Measurements from ENCODE around the gene COL9A3.

COL9A3 gene

DNA sequence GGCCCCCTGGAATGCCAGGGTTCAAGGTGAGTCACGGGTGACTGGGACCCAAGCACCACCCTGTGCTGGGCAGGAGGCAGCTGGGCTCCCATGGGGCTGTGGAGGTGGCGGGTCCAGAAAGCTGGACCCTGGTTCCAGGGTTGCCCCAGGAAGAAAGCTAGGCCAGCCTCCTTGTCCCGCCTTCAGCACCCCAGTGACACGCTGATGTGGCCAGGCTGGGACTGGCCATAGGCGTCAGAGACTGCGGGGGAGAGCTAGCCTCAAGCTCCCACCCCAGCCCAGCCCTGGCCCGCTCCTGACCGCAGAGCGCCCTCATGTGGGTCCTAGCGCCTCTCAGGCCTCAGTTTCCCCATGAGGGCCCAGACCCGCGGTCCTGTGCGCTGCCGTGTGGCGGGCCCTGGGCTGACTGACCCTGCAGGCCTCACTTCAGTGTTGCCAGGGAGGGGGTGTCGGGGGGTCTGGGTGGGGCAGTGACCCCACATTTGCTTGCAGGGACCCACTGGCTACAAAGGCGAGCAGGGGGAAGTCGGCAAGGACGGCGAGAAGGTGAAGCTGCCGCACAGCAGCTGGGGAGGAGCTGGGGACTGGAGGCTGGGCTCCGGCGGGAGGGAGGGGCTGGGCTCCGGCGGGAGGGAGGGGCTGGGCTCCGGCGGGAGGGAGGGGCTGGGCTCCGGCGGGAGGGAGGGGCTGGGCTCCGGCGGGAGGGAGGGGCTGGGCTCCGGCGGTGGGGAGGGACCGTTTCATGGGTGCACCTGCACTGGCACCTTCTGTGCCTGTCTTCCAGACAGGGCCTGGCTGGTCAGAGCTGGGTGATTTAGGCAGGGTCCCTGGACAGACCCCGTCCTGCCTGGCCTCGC lies 7.9 kb downstream of the COL9A3 start:
- peak; percentile 68 to 70 for DNase-seq

DNA sequence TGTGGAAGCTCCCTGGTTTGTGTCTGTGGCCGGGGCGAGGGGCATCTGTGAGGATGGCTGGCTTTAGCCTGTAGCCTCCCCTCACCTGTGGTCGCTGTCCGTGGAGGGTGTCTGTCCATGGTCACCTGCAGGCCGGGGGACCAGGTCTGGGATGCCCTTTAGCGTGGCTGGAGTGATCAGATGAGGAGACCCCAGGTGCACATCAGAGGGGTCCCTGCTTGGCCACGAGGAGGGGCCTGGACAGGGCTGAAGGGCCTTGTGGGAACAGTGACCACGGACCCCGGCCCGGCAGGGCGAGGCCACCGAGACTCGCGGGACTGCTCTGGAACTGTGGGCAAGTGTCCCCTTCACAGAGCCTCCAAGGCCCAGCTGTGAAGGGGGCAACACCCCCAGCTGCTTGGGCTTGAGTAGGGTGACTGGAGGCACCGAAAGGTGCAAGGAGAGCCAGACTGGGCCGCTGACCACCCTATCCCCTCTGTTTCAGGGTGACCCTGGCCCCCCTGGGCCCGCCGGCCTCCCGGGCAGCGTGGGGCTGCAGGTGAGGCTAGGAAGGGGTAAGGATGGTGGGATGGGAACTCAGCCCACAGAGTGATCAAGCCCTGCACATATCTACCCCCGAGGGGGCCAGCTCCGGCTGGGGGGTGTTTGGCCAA lies 8.6 kb downstream of the COL9A3 start:
- DNase-seq, result no peak

DNA sequence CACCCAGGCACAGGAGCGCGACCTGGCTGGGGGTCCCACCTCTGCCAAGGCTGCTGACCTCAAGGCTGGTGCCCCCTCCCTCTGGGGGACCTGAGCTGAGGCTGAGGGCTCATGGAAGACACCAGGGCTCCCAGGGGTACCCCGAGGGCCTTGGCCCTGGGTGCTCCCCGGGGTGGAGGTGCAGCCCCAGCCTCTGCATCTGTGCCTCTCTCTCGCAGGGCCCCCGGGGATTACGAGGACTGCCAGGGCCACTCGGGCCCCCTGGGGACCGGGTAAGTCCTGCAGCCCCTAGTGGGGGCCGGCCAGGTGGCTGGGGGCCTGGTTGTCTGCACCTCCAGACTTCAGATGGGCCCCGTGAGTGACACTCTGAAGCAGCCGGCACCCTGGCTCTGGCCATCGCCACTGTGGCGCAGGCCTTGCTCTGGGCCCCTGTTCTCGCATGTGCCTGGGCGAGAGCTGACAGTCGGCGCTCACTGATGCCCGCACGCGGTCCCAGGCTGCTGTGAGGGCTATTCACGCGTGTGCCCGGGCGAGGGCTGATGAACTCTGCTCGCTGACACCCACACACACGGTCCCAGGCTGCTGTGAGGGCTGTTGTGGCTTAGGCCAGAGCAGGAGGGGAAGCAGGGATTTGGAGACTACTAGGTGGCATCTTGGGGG lies 9.3 kb downstream of the COL9A3 start:
- no peak for DNase-seq

DNA sequence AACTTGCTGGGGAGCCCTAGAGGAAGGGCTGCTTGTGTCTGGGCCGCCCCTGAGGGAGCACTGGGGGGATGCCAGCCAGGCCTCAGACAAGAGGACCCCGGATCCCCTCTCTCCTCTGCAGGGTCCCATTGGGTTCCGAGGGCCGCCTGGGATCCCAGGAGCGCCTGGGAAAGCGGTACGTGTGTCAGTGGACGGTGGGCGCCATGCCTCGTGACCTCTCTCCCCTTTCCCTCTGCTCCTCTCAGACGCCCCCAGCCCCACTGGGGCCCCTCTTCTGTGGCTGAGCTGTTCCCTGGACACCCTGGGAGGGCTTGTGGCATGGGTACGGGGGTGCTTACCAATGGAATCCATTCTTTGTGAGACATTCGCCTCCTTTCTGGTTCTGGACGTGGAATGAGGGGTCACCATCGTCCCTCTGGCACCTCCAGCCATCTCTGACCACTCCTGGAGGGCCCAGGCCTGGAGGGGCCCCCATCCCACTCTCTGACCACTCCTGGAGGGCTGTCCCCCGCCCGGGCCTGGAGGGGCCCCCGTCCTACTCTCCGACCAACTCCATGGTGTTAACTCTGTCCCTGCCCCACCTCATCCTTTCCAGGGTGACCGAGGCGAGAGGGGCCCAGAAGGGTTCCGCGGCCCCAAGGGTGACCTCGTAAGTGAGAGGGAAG lies 9.9 kb downstream of the COL9A3 start:
- no peak for DNase-seq

DNA sequence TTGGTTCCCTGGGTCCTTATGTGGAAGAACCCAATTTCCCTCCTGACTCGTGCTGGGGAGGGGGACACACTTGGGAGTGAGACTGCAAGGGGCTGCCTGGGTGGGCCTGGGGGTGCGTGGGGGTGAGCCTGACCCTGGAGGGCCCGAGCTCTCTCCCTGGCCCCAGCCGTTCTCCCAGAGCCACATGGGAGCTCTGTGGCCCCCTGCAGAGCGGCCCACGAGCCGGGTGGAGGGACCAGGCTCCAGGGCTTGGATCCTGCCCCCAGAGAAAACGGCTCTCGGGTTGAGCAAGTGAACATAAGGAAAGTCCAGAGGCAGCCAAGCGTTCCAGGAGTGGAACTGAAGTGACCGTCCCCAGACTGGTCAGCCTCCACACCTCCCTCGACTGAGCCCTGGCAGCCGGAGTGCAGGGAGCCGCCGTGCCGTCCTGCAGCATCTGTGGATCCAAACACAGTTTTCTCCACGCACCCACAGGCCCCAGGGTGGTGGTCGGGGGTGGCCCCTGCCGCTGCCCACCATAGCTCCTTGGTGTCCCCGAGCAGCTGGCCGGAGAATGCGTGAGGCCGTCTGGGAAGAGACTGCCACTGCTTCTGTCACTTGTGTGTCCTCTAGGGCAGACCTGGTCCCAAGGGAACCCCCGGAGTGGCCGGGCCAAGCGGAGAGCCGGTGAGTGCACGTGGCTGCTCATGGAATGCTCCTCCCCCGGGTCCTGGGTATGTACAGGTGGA lies 10.6 kb downstream of the COL9A3 start:
- DNase-seq, result no peak

DNA sequence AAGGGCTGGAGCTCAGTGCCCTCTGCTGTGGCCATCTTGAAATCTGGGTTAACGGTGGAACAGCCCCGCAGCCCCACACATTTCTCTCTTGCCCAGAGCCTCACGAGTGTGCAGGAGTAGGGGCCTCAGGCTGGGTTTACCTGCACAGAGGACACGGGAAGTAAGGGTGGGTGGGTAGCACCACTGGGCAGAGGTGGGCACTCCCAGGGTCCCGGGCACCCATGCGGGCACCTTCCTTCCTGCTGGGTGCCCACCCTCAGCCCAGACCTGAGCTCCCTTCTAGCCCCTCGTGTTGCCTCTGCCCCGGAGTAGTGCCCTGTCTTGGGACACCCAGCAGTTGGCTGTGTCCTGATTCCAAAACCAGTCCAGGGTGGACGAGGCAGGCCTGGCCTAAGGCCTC lies 11.2 kb downstream of the COL9A3 start:
- DNase-seq, result no peak

DNA sequence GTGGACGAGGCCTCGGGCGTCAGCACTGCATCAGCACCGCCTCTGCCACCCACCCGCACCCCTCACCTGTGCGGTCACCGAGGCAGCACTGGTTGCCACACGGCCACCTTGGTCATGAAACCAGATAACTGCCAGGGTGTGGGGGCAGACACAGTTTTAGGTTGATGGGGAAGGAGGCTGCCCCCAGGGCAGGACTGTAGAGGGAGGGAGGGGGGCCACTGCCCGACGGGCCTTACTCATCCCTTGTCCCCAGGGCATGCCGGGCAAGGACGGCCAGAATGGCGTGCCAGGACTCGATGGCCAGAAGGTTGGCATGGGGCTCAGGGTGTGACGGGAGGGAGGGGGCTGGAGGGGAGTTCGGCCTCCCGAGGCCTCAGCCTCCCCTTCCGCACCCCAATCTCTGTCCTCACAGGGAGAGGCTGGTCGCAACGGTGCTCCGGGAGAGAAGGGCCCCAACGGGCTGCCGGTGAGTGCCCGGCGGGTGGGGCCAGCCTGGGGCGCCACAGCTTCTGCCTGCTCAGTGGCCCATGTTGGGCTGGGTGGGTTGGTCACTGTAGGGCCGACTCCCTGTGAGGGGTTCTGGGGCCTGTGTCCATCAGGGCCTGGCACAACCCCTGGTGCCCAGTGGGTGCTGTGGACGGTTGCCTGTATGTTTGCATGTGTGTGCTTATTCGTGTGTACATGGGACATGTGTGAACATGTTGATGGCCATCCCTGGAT lies 11.8 kb downstream of the COL9A3 start:
- no peak for DNase-seq

DNA sequence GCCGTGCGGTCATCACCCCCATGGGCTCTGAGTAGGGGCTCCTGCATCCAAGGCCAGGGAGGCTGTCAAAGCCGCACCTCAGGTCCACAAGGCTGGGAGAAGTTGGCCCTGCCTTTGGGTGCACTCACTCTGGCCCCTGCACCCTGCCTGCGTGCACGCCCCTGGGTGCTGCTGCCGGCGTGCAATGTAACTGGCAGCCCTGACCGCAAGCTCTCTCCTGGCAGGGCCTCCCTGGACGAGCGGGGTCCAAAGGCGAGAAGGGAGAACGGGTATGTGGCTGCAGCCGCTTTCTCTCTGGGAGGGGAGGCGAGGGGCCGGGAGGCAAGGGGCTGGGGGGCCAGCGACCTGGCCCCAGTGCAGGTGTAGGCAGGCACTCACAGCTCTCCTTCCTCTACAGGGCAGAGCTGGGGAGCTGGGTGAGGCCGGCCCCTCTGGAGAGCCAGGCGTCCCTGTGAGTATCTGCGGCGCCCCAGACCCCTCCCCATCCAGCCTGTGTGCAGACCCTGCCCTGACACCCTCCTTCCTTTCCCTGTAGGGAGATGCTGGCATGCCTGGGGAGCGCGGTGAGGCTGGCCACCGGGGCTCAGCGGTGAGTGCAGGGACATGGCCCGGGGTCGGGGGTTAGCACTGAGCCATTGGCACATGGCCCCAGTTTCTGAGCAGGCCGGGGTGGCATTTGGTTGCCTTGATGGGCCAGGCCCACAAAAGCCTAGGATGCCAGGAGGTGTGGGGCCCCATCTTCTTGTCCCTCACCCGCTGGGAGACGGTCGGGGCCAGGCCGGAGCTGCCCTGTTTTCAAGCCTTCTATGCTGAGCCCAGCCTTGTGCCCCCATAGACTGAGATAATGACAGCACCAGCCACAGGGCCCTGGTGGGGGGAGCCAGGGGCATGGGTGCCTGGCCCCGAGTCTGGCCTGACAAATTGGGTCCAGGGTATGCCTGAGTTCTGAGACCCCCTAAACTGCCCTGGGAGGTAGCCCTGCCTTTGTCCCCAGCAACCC lies 12.7 kb downstream of the COL9A3 start:
- DNase-seq, result no peak

DNA sequence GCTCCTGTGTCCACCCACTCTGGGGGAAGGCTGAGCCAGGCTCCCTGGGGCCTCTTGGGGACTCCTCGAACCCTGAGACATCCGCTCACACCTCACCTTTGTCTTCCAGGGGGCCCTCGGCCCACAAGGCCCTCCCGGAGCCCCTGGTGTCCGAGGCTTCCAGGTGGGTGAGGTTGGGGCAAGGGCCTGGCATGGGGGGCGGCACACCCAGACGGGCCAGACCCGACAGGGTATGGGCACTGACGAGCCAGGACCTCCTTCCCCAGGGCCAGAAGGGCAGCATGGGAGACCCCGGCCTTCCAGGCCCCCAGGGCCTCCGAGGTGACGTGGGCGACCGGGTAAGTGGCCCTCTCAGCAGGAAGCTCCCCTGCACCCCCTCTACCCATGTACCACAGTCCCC lies 13.4 kb downstream of the COL9A3 start:
- DNase-seq, result no peak

DNA sequence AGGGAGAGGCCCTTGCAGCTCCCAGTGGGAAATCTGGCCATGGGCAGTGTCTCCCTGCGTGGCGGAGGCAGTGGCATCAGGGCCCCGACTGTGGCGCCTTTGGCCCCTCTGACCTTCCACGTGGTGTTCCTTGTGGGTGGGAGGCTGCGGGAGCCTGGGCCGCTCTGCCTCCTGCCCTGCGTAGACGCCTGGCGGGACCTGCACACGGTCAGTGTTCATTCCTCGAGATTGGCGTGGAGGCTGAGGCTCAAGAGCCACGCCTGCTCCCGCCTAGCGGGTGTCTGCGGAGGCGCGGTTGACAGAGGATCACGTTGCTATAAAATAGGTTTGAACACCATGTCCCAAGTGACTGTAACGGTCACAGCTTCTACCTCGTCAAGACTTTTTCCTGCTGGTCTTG lies 14.0 kb downstream of the COL9A3 start:
- DNase-seq, result no peak

DNA sequence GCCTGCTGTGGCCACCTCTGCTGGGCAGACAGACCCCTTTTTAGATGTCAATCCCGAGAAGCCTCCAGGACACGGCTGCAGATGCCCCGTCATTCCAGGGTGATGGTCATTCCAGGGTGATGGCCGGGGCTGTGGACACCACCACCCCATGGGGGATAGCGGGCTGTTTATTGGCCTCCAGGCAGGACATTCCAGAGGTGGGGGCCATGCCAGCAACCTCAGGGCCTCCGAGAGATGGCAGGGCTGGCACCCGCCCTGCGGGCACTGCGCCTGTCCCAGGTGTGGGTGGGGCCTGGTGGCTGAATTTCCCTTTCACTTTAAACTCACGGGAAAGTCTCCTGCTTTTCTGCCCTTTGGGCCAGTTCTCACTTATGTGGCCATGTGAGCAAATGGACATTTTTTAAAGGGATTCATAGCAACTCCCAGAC lies 14.5 kb downstream of the COL9A3 start:
- no peak for DNase-seq

DNA sequence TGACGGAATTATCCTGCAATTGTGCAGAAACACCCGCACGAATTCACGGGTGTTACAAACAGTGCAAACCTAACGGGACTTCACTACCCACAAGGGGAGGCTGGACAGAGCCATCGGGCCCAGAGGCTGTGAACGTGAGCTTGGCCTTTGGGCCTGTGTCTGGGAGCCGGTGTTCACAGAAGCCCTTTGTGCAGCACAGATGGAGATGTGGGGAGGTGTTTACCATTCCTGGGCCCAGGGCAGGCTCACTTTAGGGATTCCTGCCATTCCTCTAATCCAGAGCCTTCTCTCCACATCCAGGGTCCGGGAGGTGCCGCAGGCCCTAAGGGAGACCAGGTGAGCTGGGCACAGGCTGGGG lies 15.0 kb downstream of the COL9A3 start:
- no peak for DNase-seq

DNA sequence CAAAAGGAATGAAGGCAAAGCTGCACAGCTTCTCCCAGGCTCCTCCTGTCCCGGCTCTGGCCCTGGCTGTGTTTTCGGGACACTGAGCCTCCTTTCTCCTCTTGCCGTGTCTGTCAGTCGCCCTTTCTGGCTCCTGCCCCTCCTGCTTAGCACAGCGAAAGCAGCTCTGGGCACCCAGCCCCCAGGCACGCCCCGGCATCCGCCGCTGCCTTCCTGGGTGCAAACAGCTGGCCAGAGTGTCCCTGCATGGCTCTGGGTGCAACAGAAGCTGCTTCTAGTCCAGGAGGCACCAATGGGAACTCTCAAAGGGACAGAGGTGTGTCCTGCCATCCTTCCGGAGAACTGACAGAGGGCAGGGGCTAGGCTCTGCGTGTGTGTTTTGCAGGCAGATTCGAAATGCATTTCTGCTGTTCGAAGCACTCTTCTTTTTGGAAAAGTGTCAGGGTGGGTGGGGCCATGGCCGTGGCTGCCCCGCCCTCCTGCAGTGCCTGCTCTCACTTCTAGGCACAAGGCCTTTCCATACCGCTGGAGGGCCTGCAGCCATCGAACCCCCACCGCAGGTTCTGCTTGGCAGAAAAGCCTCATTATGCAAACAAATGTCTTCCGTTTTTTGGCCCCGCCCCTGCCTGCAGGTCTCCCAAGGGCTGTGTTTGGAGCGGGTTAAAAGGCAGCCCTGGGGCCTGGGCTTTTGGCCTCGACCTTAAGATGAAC lies 15.5 kb downstream of the COL9A3 start:
- peak; percentile 14 to 80 for DNase-seq

DNA sequence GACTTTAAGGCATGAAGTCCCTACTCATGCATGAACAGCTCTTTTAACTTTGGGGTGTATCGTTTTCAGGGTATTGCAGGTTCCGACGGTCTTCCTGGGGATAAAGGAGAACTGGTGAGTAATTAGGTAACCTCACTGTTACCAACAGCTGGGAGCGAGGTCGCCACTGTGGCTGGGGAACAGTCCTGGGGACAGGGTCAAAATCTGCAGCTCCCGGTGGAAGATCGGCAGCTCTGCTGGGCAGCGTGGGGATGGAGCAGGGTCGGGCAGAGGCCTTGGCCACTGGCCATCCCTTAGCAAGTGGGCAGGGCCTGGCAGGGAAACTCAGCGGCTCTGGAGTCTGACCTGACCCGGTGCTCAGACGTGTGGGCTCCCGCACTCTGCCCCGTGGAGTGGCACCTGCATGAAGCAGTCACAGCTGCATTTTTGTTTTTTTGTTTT lies 16.1 kb downstream of the COL9A3 start:
- DNase-seq, result no peak

DNA sequence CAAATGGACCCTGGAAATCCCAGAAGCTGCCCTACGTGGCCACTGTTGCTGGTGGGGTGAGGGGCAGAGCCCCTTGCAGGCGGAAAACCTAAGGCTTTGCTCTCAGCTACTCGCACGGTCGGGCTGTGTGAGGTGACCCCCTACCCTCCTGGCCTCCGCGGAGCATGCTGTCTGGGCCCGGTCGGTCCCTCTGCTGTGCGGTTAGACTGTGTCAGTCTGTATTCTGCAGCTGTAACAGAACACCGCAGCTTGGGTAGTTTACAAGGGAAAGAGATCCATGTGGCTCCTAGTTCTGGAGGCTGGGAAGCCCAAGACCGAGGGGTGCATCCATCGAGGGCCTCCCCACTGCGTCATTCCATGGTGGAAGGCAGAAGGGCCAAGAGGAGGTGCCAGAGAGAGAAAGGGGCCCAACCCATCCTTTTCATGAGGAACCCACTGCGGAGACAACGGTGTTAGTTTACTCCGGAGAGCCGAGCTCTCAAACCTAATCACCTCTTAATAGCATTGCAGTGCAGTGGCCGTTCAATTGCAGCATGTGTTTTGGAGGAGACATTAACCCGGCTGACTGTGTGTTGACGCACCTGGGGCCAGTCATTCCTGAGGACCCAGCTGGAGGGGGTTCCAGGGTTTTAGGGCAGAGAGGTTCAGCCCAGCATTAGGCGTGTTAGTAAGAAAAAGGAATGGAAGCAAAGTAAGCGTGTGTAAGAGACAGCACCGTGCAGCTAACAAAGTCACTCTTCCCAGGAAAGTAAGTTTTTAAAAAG lies 18.3 kb downstream of the COL9A3 start:
- no peak for DNase-seq

DNA sequence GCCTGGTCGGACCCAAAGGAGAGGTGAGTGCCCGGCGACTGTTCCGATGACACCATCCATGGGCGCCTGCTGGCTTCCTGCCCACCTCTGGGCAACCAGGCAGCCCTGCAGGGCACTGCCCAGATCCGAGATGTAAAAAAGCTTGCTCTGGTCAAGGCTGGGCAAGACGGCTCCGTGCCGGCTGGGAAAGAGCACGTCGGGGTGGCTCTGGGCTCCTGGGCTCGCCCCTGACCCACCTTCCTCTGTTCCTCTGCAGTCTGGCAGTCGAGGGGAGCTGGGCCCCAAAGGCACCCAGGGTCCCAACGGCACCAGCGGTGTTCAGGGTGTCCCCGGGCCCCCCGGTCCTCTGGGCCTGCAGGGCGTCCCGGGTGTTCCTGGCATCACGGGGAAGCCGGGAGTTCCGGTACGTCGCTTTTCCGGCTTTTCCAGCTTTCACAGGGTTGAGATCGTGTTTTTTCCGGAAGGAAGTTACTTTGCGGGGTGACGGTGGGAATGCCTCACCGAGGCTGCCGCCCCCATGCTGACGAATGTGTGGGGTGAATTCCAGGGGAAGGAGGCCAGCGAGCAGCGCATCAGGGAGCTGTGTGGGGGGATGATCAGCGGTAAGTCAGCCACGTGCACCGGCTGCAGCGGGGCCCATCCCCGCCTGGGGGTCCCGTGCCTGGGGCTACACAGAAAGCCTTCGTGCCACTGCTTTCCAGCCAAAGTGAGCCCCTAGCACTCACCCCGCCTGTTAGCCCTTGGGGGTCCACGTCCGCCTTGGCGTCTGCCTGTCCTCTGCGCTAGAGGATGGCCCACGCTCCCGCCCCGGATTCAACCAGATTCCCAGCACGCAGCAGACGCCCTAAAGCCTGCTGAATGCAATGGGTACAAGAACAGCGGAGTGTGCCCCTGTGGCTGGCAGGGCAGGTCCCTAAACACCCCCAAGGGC lies 19.3 kb downstream of the COL9A3 start:
- DNase-seq, result no peak

DNA sequence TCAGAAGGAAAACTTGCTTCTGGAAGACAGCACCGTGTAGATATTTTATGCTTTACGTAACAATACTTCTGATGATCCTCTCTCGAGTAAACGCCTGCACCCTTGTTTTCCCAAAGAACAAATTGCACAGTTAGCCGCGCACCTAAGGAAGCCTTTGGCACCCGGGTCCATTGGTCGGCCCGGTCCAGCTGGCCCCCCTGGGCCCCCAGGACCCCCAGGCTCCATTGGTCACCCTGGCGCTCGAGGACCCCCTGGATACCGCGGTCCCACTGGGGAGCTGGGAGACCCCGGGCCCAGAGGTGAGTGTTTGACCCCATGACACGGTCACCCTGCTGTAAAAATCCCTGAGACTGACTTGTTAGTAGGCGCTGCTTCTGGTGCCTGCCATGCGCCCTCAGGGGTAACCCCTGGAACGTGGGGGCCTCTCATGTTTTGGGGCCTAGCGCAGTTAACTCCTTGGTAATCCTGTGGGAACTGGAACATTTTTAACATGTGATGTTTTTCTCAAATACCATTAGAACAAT lies 20.2 kb downstream of the COL9A3 start:
- no peak for DNase-seq

DNA sequence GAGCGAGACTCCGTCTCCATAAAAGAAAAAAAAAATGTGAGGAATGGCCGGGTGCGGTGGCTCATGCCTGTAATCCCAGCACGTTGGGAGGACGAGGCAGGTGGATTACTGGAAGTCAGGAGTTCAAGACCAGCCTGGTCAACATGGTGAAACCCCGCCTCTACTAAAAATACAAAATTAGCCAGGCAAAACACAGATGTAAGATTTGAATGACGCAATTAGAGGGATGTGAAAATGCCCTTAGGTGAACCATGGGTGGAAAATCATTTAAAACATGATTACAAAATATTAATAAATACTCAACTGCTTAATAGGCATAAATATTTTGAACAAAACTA lies 20.9 kb downstream of the COL9A3 start:
- DNase-seq, result no peak

Measured in CD4-positive, alpha-beta T cell treated with Interleukin-1 beta for 1 hour (primary cell).